RWPE2 (cell line): Measurements from ENCODE around the gene VRK1.

ENCODE experiments used
- ATAC-seq: fragments of 200-7000 bp; cut with Tn5 transposase; 3 replicates; pipeline ENCODE4 v1.9.1; 2021; ENCODE audit warnings: low read depth
- DNase-seq: peaks from one replicate; pipeline ENCODE4 v3.0.0-alpha.2; 2020; ENCODE audit warnings: low spot score
- H3K27ac ChIP-seq: fragments of 450-650 bp; 2 replicates; pipeline ENCODE4 v1.5.1; 2017; ENCODE audit warnings: mild to moderate bottlenecking; ENCODE audit not compliant: poor library complexity, severe bottlenecking
- H3K27me3 ChIP-seq: fragments of 250-450 bp; sonication (Bioruptor Pico); 2 replicates; pipeline ENCODE4 v1.5.1; 2021; ENCODE audit warnings: mild to moderate bottlenecking, moderate library complexity; ENCODE audit not compliant: insufficient read depth, poor library complexity, severe bottlenecking
- H3K36me3 ChIP-seq: fragments of 250-450 bp; sonication (Bioruptor Pico); 2 replicates; pipeline ENCODE4 v1.5.1; 2020; ENCODE audit warnings: low read depth, mild to moderate bottlenecking, moderate library complexity
- H3K4me1 ChIP-seq: fragments of 250-450 bp; sonication (Bioruptor Pico); 2 replicates; pipeline ENCODE4 v1.5.1; 2021; ENCODE audit warnings: mild to moderate bottlenecking, moderate library complexity; ENCODE audit not compliant: insufficient read depth, poor library complexity, severe bottlenecking
- H3K4me3 ChIP-seq: fragments of 250-450 bp; sonication (Bioruptor Pico); 2 replicates; pipeline ENCODE4 v1.5.1; 2021; ENCODE audit warnings: mild to moderate bottlenecking, moderate library complexity; ENCODE audit not compliant: severe bottlenecking
- H3K9me3 ChIP-seq: fragments of 250-450 bp; sonication (Bioruptor Pico); 2 replicates; pipeline ENCODE4 v1.5.1; 2021; ENCODE audit warnings: mild to moderate bottlenecking, moderate library complexity; ENCODE audit not compliant: severe bottlenecking
- CTCF ChIP-seq: fragments of 450-650 bp; IDR thresholded peaks from one replicate; pipeline ENCODE4 v1.5.1; 2017; ENCODE audit warnings: mild to moderate bottlenecking, moderate library complexity; ENCODE audit not compliant: poor library complexity, severe bottlenecking

VRK1 gene

GRCh38 chr14:96752125-96752524 lies 45.1 kb upstream of the VRK1 start:
- Histone ChIP-seq H3K36me3 (no peaks in the 10 kb centered on the region), H3K9me3 (no peaks in the 10 kb centered on the region), H3K4me3 (no peak overlapping the region), H3K27me3 (peaks cover 23% of the 10 kb centered on the region), H3K27ac (no peak overlapping the region), H3K4me1 (no peaks in the 10 kb centered on the region)
- DNase-seq: no peak
- no peak for ATAC-seq
- no peak for TF ChIP-seq CTCF

- Histone ChIP-seq H3K9me3 (no peaks in the 10 kb centered on the region), H3K36me3 (no peaks in the 10 kb centered on the region), H3K27ac (no peak overlapping the region), H3K4me3 (no peak overlapping the region), H3K4me1 (no peaks in the 10 kb centered on the region), H3K27me3 (peaks cover 20% of the 10 kb centered on the region)
- 0 out of 3 replicates have a peak, but pooled peaks have one; percentile 24 for ATAC-seq
- no peak for TF ChIP-seq CTCF
- DNase-seq: no peak
These were observed 44.6 kb upstream of the VRK1 start for GRCh38 chr14:96752594-96752993.

- H3K9me3 ChIP-seq: no peaks in the 10 kb centered on the region
- no peaks in the 10 kb centered on the region for H3K4me1 ChIP-seq
- no peak overlapping the region for H3K4me3 ChIP-seq
- DNase-seq (no peak), ATAC-seq (peak; percentile 77)
- no peaks in the 10 kb centered on the region for H3K36me3 ChIP-seq
- H3K27ac ChIP-seq: no peak overlapping the region
- H3K27me3 ChIP-seq: peaks cover 4% of the 10 kb centered on the region
- no peak for TF ChIP-seq CTCF
These were observed 42.9 kb upstream of the VRK1 start for GRCh38 chr14:96754162-96754844.

GRCh38 chr14:96754845-96755184 lies 42.4 kb upstream of the VRK1 start:
- no peaks in the 10 kb centered on the region for H3K27me3 ChIP-seq

More at GRCh38 chr14:96754845-96755184, 42.4 kb upstream of the VRK1 start:
- ATAC-seq (no peak), DNase-seq (no peak)
- Histone ChIP-seq H3K4me1 (no peaks in the 10 kb centered on the region), H3K9me3 (no peaks in the 10 kb centered on the region), H3K27ac (no peak overlapping the region), H3K4me3 (no peak overlapping the region), H3K36me3 (no peaks in the 10 kb centered on the region)
- no peak for TF ChIP-seq CTCF
